Stimulated activated CD4-positive, alpha-beta T cell treated with anti-CD3 and anti-CD28 coated beads, Interleukin-15, amount 100 ng/mL, for 48 hours (primary cell): ENCODE results near the gene PTPRE.

Experiments
- DNase-seq, 2 donors: peaks; one replicate each; pipeline ENCODE4 v3.0.0-alpha.2; 2020; ENCODE audit warnings: low read depth in 2 of 2

Gene PTPRE

GRCh38 chr10:127926455-127926854, 19.6 kb downstream of the PTPRE start:
- DNase-seq = no peak

DNA sequence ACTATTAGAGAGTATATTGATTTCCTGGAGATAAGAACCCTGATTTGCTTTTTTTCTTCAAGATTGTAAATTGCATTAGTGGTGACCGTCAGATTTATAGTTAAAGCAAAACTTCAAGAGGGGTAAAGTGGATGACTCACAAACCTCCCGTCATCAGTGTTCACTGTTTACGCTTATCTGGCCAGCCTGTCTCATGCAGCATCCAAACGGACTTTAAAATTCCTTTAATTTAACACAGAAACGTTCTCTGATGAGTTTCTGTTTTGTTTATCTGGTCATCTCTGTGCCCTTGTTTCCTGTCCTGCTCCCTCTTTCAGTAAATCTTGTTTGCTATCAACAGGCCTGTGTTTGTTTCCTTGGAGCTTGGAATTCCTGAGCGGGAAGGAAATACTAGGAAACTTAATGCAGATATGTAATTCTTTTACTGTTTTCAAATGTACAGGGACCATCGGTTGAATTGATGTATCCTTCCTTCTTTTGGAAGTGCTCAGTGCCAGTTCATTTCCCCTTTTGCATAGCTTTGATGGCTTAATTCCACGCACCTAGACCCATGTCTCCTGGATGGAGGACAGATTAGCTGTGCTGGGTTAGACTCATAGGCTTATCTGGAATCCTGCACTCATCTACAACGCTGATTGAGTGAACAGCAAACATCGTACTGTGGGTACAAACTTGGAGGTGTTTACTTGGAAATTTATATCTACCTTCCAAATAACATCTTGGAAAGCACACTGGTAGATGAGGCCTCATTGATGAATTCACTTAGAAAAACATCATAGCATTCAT, 21.3 kb downstream of the PTPRE start:
- DNase-seq = no peak

DNA sequence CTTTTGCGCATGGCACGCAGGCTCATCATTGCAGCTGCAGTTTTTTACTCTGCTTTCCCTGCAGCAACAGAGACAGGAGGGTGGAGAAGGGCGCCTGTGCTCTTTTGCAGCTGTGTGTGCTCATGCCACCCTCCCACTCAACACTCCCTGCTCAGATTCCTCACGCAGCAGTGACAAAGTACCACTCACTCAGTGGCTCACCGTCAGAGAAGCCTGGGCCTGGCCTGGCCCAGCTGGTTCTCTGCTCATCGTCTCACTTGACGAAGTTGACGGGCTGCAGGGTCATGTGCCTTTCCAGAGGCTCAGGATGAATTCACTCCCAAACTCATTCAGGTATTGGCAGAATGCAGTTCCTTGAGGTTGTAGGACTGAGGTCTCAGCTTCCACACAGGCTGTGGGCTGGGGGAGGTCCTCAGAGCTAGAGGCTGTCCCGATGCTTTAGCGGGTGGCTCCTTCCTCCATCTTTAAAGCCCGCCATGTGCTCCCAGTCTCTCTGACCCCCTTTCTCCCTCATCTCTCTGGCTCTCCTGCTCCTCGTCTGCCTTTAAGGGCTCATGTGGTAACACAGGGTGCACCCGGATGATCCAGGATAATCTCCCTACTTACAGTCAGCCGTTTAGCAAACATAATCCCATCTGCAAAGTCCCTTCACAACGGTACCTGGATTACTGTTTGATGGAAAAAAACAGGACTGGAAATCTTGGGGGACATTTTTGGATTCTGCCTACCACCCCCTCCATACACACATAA, 25.8 kb downstream of the PTPRE start:
- no peak for DNase-seq

DNA sequence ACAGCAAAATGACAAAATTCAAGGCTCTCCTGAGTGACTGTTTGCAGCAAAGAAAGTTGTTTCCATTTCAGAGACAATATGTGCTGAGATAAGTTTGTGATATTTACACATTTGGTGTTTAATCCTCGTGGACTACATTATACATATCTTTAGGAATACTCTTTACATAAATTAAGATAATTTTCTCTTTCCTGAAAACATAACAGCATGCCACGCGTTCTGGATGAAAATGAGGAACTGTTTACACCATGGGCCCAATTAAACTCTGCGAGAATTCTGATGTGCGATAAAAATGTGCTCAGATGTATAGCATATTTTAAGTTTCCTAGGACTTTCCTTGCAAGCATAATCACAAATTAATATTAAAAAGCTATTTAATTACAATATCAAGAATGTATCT, 26.4 kb downstream of the PTPRE start:
- DNase-seq = no peak

DNA sequence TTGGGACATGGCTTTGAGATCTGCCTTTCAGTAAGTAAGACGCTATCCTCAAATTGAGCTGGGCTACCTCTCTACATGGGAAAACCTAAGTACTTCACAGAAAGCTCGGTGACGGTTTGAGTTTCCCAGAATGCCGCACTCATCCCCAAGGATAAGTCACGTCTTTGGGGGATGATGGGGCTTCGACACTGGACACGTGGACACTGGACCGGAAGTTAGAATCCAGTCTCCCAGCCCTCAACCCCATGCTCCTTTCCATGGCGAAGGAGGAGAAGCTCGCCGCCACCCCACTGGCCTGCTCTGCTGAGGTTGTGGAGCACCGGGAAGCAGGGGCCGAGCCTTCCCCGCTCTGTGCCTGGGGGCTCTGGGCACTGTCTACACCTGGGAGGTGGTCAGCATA, 27.5 kb downstream of the PTPRE start:
- DNase-seq = no peak

DNA sequence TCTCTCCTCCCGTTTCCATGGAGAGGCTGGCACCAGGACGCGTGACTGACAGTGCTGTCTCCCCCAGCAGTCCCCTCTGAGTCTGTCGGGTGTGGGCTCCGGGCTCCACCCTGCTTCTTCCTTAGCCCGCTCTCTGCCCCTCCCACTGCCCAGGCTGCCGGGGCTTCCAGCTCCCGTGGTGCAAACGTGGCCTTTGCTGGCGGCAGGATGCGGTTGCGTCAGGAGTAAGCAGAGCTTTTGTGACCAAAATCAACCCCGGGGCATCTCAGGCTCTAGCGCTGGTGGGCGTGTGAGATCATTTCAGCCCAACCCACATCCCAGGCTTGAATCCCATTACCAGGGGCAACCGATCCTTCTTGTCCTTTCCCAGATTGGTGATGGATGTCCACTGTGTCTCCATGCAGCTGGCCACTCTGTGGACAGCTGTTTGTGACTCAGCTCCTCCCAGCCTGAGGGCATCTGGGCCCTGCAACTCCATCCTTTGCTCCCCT, 28.2 kb downstream of the PTPRE start:
- DNase-seq = no peak

- DNase-seq = no peak
Measured at GRCh38 chr10:127937069-127937468, 30.2 kb downstream of the PTPRE start.

DNA sequence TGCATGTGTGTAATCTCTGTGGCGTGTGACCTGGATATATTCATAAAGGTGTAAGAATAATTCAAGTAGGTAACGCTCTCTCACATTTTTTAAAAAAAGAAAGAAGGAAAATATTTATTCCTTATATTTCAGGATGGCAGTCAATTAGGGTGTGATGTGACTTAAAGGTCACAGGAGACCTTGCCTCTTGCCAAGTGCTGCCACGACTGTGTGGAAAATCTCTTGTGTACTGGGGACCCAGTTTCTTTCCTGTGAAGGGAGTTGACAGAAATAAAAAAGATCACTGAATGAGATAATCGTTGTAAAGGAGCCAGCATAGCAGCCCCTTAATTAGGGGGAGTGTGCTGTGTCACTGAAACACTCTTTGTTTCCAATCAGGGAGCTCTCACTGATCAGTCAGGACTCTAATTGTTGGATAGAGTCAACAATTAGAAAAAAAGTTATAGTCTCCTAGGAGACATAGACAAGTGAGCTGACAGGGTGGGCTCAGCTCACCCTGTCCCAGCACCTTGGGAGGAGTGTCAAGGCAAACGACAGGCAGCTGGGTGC, 31.1 kb downstream of the PTPRE start:
- DNase-seq = no peak

GRCh38 chr10:127939786-127940330, 33.0 kb downstream of the PTPRE start:
- no peak for DNase-seq

DNA sequence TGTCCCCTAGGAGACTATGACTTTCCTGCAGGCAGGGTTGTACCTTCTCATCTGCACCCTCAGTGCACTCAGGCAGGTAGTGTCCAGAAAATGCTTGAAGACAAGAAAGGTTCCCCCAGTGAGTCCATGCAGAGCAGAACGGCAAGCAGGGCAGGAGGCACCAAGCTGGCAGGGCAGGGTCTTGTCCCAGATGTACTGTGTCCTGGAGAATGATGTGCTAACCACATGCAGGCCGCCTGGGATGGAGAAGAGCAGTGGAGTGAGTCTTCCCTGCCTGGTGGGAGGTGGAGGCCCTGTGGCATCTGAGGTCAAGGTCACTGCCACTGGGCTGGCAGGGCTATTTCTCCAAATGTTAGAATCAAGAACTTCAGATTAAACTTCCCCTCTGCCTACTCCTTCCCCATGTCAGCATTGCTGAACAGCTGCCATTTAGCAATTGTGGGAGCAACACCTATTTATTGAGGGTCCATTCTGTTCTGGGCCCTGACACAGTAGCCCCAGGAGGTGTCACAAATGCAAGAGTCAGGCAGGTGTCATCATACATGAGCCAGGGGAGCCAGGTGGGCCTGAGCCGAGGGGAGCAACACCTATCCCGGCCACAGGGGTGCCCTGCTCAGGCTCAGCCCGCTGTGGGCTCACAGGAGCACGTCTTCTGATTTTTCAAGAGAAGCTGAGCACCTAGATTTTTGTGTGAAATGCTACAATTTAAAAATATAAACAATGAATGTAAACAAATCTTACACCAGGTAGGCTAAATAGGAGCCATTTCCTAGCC, 34.1 kb downstream of the PTPRE start:
- DNase-seq = no peak

DNA sequence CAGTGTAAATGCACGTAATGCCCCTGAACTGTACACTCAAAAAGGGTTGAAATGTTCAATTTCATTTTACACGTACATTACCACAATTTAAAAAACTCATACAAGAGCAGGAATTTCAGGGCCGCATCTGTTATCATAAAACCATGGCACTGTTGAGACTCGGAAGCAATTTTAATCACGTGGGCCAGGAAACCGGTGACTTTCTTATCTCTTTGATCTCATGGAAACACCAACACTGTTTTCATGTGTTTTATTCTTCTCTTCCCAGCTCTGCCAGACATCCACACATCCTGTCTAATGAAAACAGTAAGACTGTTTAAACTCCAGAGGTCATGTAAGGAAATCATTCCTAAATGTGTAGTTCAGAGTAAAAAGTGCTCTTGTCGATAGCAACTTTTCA, 35.9 kb downstream of the PTPRE start:
- no peak for DNase-seq

DNA sequence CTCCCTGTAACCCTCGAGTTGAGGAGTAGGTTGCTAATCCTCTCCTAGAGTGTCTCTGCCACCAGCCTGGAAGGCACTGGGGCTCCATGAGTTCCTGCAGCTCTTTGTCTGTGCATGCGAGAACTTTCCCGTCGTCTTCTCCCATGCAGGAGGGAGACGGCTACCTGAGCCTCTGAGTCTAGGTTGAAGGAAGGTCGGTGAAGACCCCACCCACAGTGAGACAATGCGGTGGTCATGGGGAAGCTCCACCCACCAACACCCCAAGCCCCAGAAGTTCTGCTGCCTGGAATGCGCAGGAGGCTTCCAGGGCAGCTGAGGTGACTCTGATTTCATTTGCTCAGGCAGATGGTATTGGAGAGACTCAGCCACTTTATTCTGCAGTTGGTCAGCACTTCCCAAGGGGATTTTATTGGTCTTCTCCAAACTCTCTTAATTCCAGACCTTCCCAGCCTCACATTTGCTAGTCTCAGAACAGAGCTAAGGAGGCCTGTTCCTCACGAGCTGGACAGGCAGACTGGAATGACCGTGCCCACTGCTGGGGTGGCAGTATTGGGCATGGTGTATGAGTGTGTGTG, 36.5 kb downstream of the PTPRE start:
- no peak for DNase-seq

- no peak for DNase-seq
Measured at GRCh38 chr10:127944256-127944655, 37.4 kb downstream of the PTPRE start.

- DNase-seq = peak in 1 of 2 donors; percentile 14
Measured at GRCh38 chr10:127945341-127945758, 38.4 kb downstream of the PTPRE start.

- no peak for DNase-seq
Measured at GRCh38 chr10:127945948-127946711, 39.2 kb downstream of the PTPRE start.

- DNase-seq = no peak
Measured at GRCh38 chr10:127947211-127947610, 40.3 kb downstream of the PTPRE start.

GRCh38 chr10:127948791-127949190, 41.9 kb downstream of the PTPRE start:
- DNase-seq = no peak

DNA sequence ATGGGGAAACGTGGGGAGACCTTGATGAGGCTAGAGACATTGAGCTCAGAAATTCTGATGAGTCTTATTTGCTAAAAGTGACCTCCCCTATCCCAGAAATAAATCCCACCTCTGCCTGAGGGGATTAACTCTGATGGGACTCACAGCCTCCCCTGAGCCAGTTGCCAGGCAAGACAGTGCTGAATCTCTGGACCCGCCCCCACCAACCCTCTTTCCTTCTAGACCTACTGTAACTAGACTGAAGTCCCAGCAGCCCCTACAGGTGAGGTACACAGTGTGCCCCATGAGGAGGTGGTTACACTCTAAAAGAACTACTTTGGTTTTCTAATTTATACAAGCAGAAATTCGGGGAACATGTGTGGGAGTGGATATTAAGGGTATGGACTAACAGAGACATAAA, 42.9 kb downstream of the PTPRE start:
- DNase-seq = no peak

- no peak for DNase-seq
Measured at GRCh38 chr10:127951861-127952574, 45.1 kb downstream of the PTPRE start.

- DNase-seq = no peak
Measured at GRCh38 chr10:127952575-127952869, 45.6 kb downstream of the PTPRE start.
